ENCODE data around the gene NKX1-2.

DNA sequence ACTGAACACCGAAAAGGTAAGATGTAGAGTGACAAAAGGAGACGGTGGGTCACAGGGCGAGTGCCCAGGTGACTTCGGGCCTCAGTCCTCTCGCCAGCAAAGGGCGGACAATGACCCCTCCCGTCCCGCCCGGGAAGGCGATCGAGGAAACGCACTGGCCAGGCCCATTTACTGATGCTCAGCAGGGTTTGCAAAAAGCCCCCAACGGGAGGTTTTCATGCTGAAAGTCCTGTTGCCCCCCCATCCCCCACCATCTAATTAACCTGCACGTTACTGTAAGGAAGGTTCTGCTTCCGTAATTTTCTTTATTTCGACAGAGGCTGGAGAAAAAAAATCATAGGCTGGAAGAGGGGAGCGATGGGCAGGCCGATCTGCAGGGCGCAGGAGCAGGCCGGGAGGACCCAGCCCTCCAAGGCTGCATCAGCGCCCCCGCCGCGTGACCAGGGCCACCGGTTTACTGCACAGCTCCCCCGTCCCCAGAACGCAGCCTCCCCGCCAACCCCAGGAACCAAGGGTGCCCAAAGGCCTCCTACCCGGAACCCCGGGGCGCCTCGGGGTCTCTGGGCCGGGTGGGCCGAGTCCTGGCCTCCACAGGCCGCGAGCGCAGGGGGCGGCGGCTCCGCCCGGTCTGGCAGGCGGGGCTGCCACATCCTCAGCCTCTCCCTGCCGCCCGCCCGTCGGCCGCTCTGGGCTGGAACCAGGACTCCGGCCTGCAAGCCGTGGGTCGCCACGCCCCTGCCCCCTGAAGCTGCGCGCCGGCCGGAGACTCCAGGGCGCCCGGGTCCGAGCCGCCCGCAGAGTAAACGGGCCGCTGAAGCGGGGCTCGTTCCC is 31.7 kb downstream of the NKX1-2 start:
- TF ChIP-seq, protein P1, sequence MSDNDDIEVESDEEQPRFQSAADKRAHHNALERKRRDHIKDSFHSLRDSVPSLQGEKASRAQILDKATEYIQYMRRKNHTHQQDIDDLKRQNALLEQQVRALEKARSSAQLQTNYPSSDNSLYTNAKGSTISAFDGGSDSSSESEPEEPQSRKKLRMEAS (IDR thresholded peaks at IDR 0.05; ENCODE audit: low read depth, low read length) = no peak
- TF ChIP-seq POLR2A (IDR thresholded peaks at IDR 0.05; ENCODE audit: extremely low read depth, insufficient read length) = no peak
- TF ChIP-seq, protein P2, sequence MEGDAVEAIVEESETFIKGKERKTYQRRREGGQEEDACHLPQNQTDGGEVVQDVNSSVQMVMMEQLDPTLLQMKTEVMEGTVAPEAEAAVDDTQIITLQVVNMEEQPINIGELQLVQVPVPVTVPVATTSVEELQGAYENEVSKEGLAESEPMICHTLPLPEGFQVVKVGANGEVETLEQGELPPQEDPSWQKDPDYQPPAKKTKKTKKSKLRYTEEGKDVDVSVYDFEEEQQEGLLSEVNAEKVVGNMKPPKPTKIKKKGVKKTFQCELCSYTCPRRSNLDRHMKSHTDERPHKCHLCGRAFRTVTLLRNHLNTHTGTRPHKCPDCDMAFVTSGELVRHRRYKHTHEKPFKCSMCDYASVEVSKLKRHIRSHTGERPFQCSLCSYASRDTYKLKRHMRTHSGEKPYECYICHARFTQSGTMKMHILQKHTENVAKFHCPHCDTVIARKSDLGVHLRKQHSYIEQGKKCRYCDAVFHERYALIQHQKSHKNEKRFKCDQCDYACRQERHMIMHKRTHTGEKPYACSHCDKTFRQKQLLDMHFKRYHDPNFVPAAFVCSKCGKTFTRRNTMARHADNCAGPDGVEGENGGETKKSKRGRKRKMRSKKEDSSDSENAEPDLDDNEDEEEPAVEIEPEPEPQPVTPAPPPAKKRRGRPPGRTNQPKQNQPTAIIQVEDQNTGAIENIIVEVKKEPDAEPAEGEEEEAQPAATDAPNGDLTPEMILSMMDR (IDR thresholded peaks at IDR 0.05; ENCODE audit: low read depth, low read length) = no peak
- no peak for TF ChIP-seq MYC (IDR thresholded peaks at IDR 0.05; ENCODE audit: low read depth, low read length)
